C4-2B (cell line): ENCODE measurements around the gene NFKB2.

ENCODE experiments used
- CTCF ChIP-seq: fragments of 450-650 bp; conservative IDR thresholded peaks from 2 replicates; pipeline ENCODE4 v1.5.1; 2017; ENCODE audit warnings: mild to moderate bottlenecking
- ZFX ChIP-seq: fragments of 450-650 bp; IDR thresholded peaks from 2 replicates; pipeline ENCODE4 v1.6.1; 2017

DNA sequence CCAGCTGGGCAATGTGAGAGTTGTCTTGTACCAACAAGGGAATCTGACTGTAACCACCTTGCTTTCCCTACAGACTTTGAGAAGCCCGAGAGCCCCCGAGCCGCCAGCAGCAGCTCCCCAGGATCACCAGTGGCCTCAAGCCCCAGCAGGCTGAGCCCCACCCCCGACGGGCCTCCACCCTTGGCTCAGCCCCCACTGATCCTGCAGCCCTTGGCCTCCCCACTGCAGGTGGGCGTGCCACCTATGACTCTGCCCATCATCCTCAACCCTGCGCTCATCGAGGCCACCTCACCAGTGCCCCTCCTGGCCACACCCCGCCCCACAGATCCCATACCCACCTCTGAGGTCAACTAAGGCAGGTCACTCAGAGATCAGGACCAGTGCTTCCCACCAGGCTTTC lies 13.5 kb upstream of the NFKB2 start:
- TF ChIP-seq CTCF = no peak
- no peak for TF ChIP-seq ZFX
